Measurements from ENCODE around the gene PPIF. TPM values are rescaled to one million over a fixed set of nuclear protein-coding genes. Genes with fewer than 3 reads are reported as not detected.
A peak's percentile ranks its signal among the peaks of the same experiment; 100 is the strongest.

PPIF gene
- polyA plus RNA-seq, 3 donors from 2014 or later, result 9.6 to 15.1 (median 13.1) TPM

- H3K9me3 Mint-ChIP-seq, result no peaks in the 10 kb centered on the region
- peaks cover 0 to 2% (median 2%) of the 10 kb centered on the region in 3 donors for H3K27me3 Mint-ChIP-seq (ENCODE audit: low read depth in 3 of 3)
- peaks cover 42 to 43% of the 10 kb centered on the region in 2 donors for H3K4me1 Mint-ChIP-seq
- peak overlapping the region in 2 of 5 donors; percentile 0 to 5 for H3K4me3 Mint-ChIP-seq
- no peak for DNase-seq
- H3K27ac Mint-ChIP-seq, result peak overlapping the region in 3 of 6 donors; percentile 18 to 87 (median 20)
- H3K36me3 Mint-ChIP-seq, result peaks cover 21 to 36% (median 26%) of the 10 kb centered on the region in 3 donors
These were observed 3.3 kb downstream of the PPIF start for GRCh38 chr10:79350407-79351154.

DNA sequence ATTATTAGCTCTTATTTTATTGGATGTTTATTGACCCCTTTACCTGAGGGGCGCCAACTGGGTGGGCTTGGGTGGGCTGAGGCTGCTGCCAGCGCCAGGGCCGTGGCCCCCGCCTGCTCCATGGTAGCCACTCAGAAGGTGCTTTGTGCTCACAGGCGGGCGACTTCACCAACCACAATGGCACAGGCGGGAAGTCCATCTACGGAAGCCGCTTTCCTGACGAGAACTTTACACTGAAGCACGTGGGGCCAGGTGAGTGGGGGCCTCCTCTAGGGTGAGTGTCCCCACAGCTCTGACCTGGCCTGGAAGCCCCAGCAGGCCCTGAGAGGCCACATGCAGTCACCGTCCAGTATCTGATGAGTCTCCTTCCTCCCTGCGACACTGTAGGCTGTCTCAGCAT, 4.1 kb downstream of the PPIF start:
- Mint-ChIP-seq H3K27me3 (ENCODE audit: low read depth in 3 of 3) (peaks cover 0 to 4% (median 2%) of the 10 kb centered on the region in 3 donors), H3K27ac (no peak overlapping the region), H3K4me1 (peaks cover 48 to 51% of the 10 kb centered on the region in 2 donors), H3K36me3 (peaks cover 23 to 42% (median 27%) of the 10 kb centered on the region in 3 donors), H3K4me3 (no peak overlapping the region), H3K9me3 (no peaks in the 10 kb centered on the region)
- DNase-seq, result no peak

DNA sequence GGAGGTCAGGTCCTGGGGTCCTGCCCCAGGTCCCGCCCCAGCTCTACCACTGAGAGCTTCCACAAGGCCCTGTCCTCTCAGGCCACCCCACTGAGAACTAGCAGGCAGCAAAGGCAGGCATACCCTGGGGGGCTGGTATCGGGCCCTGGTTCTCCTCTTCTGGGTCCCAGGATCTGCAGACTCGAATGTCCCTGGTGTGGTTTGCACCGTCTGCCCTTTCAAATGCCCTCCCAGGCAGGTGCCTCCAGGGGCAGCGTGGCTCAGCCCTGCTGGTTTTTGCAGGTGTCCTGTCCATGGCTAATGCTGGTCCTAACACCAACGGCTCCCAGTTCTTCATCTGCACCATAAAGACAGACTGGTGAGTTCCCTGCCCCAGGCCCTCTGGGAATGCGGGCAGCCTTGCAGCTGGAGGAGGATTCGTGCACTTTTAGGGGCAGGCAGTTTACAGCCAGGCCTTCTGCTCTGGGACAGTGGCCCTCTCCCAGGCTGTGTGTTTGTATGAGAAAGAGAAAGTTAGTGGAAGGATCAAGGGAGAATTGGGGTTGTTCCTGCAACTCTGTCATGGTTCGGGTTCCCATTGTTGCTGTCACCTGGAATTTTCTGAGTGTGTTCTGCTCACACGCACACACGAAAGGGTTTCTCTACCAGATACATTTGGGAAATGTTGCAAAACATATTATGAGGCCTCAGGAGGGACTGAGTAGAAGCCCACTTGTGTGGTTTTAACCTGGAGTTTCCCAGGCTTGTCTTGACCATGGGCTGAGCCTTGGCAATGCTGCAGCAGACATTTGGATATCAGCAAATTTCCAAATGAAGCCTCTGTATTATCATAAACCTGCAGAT, 5.0 kb downstream of the PPIF start:
- Mint-ChIP-seq H3K27ac (peak overlapping the region in 1 of 6 donors; percentile 74), H3K4me3 (no peak overlapping the region), H3K9me3 (no peaks in the 10 kb centered on the region), H3K27me3 (ENCODE audit: low read depth in 3 of 3) (peaks cover 0 to 4% (median 2%) of the 10 kb centered on the region in 3 donors), H3K36me3 (peaks cover 23 to 48% (median 33%) of the 10 kb centered on the region in 3 donors), H3K4me1 (peaks cover 45 to 53% of the 10 kb centered on the region in 2 donors)
- no peak for DNase-seq

- no peaks in the 10 kb centered on the region for H3K9me3 Mint-ChIP-seq
- no peak overlapping the region for H3K4me3 Mint-ChIP-seq
- peaks cover 23 to 48% (median 34%) of the 10 kb centered on the region in 3 donors for H3K36me3 Mint-ChIP-seq
- peak overlapping the region in 2 of 6 donors; percentile 58 to 65 for H3K27ac Mint-ChIP-seq
- DNase-seq, result no peak
- H3K4me1 Mint-ChIP-seq, result peaks cover 45 to 52% of the 10 kb centered on the region in 2 donors
- H3K27me3 Mint-ChIP-seq (ENCODE audit: low read depth in 3 of 3), result peaks cover 0 to 4% (median 2%) of the 10 kb centered on the region in 3 donors
These were observed 5.7 kb downstream of the PPIF start for GRCh38 chr10:79353000-79353406.

GRCh38 chr10:79353726-79354125, 6.5 kb downstream of the PPIF start:
- Mint-ChIP-seq H3K36me3 (peaks cover 23 to 48% (median 34%) of the 10 kb centered on the region in 3 donors), H3K27me3 (ENCODE audit: low read depth in 3 of 3) (peaks cover 0 to 4% (median 0%) of the 10 kb centered on the region in 3 donors), H3K4me1 (peaks cover 41 to 45% of the 10 kb centered on the region in 2 donors), H3K27ac (peak overlapping the region in 4 of 6 donors; percentile 19 to 65 (median 42)), H3K9me3 (no peaks in the 10 kb centered on the region), H3K4me3 (no peak overlapping the region)
- no peak for DNase-seq

- Mint-ChIP-seq H3K4me1 (peaks cover 39 to 41% of the 10 kb centered on the region in 2 donors), H3K9me3 (no peaks in the 10 kb centered on the region), H3K27ac (peak overlapping the region in 4 of 6 donors; percentile 32 to 51 (median 42)), H3K27me3 (ENCODE audit: low read depth in 3 of 3) (peaks cover 0 to 4% (median 0%) of the 10 kb centered on the region in 3 donors), H3K36me3 (peaks cover 23 to 48% (median 34%) of the 10 kb centered on the region in 3 donors), H3K4me3 (no peak overlapping the region)
- DNase-seq, result no peak
These were observed 6.9 kb downstream of the PPIF start for GRCh38 chr10:79354141-79354540.

DNA sequence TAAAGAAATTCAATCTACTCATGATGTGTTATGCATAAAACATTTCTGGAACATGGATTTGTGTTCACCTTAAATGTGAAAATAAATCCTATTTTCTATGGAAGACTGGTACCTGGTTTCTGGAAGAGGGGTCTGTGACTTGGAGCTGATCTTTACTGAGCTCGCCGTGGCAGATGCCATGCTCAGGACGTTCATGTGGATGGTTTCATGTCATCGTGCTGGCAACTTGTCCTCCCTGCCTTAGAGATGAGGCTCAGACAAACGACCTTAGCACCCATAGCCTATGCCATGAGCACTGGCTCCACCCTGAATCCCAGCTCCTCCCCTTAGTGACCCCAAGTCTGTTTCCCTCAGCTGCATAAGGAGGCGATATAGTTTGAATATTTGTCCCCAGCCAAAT, 7.3 kb downstream of the PPIF start:
- Mint-ChIP-seq H3K4me3 (no peak overlapping the region), H3K27ac (peak overlapping the region in 3 of 6 donors; percentile 37 to 55 (median 51))

GRCh38 chr10:79355420-79356017, 8.2 kb downstream of the PPIF start:
- peaks cover 30 to 33% of the 10 kb centered on the region in 2 donors for H3K4me1 Mint-ChIP-seq
- peaks cover 24 to 47% (median 29%) of the 10 kb centered on the region in 3 donors for H3K36me3 Mint-ChIP-seq
- peaks cover 0 to 4% (median 0%) of the 10 kb centered on the region in 3 donors for H3K27me3 Mint-ChIP-seq (ENCODE audit: low read depth in 3 of 3)
- DNase-seq, result no peak
- H3K4me3 Mint-ChIP-seq, result peak overlapping the region in 1 of 5 donors; percentile 1
- H3K27ac Mint-ChIP-seq, result peak overlapping the region in 2 of 6 donors; percentile 69 to 75
- no peaks in the 10 kb centered on the region for H3K9me3 Mint-ChIP-seq

More for the DNA sequence above, 7.3 kb downstream of the PPIF start:
- Mint-ChIP-seq H3K36me3 (peaks cover 23 to 48% (median 34%) of the 10 kb centered on the region in 3 donors), H3K27me3 (ENCODE audit: low read depth in 3 of 3) (peaks cover 0 to 4% (median 0%) of the 10 kb centered on the region in 3 donors), H3K4me1 (peaks cover 36% of the 10 kb centered on the region in 2 donors), H3K9me3 (no peaks in the 10 kb centered on the region)
- no peak for DNase-seq

DNA sequence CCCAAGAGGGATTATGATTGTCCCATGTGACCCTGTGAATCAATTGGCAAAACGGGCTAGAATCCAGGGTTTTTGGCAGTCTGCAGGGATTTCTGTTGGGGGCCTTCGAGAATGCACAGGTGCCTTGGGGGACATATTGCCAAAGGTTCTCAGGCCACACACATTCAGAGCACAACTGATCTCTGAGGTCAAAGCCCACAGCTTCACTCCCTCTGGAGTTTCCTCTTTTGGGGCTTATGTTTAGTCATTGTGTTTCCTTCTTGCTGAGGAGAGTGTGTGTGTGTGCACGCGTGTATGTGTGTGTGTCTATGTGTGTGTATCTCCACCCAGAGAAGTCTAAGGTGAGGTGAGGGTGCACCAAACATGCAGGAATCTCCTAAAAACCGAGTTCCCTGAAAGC, 8.8 kb downstream of the PPIF start:
- H3K9me3 Mint-ChIP-seq, result no peaks in the 10 kb centered on the region
- peaks cover 0 to 4% (median 0%) of the 10 kb centered on the region in 3 donors for H3K27me3 Mint-ChIP-seq (ENCODE audit: low read depth in 3 of 3)
- H3K27ac Mint-ChIP-seq, result peak overlapping the region in 3 of 6 donors; percentile 33 to 74 (median 57)
- DNase-seq, result no peak
- peaks cover 29 to 50% (median 29%) of the 10 kb centered on the region in 3 donors for H3K36me3 Mint-ChIP-seq
- H3K4me1 Mint-ChIP-seq, result peaks cover 30 to 33% of the 10 kb centered on the region in 2 donors
- H3K4me3 Mint-ChIP-seq, result no peak overlapping the region

- Mint-ChIP-seq H3K4me1 (peaks cover 35 to 42% of the 10 kb centered on the region in 2 donors), H3K27me3 (ENCODE audit: low read depth in 3 of 3) (peaks cover 0 to 4% (median 0%) of the 10 kb centered on the region in 3 donors), H3K27ac (no peak overlapping the region), H3K9me3 (no peaks in the 10 kb centered on the region), H3K36me3 (peaks cover 29 to 45% (median 29%) of the 10 kb centered on the region in 3 donors), H3K4me3 (no peak overlapping the region)
- DNase-seq, result no peak
These were observed 9.9 kb downstream of the PPIF start for GRCh38 chr10:79357180-79357579.

DNA sequence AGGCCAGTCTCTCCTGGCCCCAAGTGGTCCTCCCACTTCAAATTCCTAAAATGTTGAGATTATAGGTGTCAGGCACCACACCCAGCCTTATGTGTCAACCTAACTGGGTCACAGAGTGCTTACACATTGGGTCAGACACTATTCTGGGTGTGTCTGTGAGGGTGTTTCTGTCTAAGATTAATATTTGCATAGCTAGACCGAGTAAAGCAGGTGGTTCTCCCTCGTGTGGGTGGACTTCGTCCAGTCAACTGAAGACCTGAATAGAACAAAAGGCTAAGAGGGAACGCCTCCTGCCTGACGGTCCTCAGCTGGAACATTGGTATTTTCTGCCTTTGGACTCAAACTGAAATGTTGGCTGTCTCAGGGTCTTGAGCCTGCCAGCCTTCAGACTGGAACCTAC, 11.5 kb downstream of the PPIF start:
- no peak overlapping the region for H3K27ac Mint-ChIP-seq
- peaks cover 23 to 37% (median 23%) of the 10 kb centered on the region in 3 donors for H3K36me3 Mint-ChIP-seq
- H3K4me1 Mint-ChIP-seq, result peaks cover 27 to 35% of the 10 kb centered on the region in 2 donors
- no peak overlapping the region for H3K4me3 Mint-ChIP-seq
- no peaks in the 10 kb centered on the region for H3K9me3 Mint-ChIP-seq
- H3K27me3 Mint-ChIP-seq (ENCODE audit: low read depth in 3 of 3), result peaks cover 0 to 2% (median 0%) of the 10 kb centered on the region in 3 donors
- DNase-seq, result no peak

- H3K27ac Mint-ChIP-seq, result no peak overlapping the region
- H3K27me3 Mint-ChIP-seq (ENCODE audit: low read depth in 3 of 3), result peaks cover 0 to 4% (median 3%) of the 10 kb centered on the region in 3 donors
These were observed 12.7 kb downstream of the PPIF start for GRCh38 chr10:79359816-79360498.

More at GRCh38 chr10:79359816-79360498, 12.7 kb downstream of the PPIF start:
- no peaks in the 10 kb centered on the region for H3K9me3 Mint-ChIP-seq
- peaks cover 20 to 25% of the 10 kb centered on the region in 2 donors for H3K4me1 Mint-ChIP-seq
- no peak overlapping the region for H3K4me3 Mint-ChIP-seq
- peaks cover 11 to 29% (median 14%) of the 10 kb centered on the region in 3 donors for H3K36me3 Mint-ChIP-seq
- DNase-seq, result no peak
